HEK293 (cell line): ENCODE results near the gene CALML4.

Source experiments
- CTCF ChIA-PET: fragments of 350-600 bp; formaldehyde crosslinking; extraction: SDS; loops from one replicate; lab custom pipeline; 2021; ENCODE audit warnings: antibody characterized with exemption; lab: Yijun Ruan, JAX
- POLR2A ChIA-PET: fragments of 300-600 bp; formaldehyde crosslinking; extraction: SDS; loops from one replicate; lab custom pipeline; 2020; ENCODE audit warnings: antibody characterized with exemption, inconsistent platforms; lab: Yijun Ruan, JAX
- H3K27ac ChIP-seq: fragments of 200-500 bp; sonication (Bioruptor generic); 2 replicates; pipeline ENCODE4 v1.5.1; 2014; ENCODE audit warnings: low read depth, low read length, control low read depth, inconsistent platforms; ENCODE audit errors: extremely low read depth
- H3K36me3 ChIP-seq, 2 experiments: fragments of 200-500 bp in 1 of 2; sonication (Bioruptor generic) in 1 of 2; 1 replicate in 1 of 2; 2 replicates in 1 of 2; pipeline ENCODE4 v1.5.1; 2014 to 2017; ENCODE audit warnings: inconsistent platforms in 2 of 2, low read length in 2 of 2; ENCODE audit not compliant: control insufficient read depth in 2 of 2, insufficient read depth in 1 of 2
- H3K4me1 ChIP-seq: fragments of 200-500 bp; sonication (Bioruptor generic); 2 replicates; pipeline ENCODE4 v1.5.1; 2014; ENCODE audit warnings: mild to moderate bottlenecking, low read length, inconsistent platforms; ENCODE audit not compliant: control insufficient read depth, insufficient read depth
- H3K4me3 ChIP-seq: 2 replicates; pipeline ENCODE4 v1.5.1; 2011; ENCODE audit warnings: low read depth, mild to moderate bottlenecking, control low read depth, low read length, moderate library complexity
- H3K9me3 ChIP-seq: fragments of 200-500 bp; sonication (Bioruptor generic); 2 replicates; pipeline ENCODE4 v1.5.1; 2014; ENCODE audit warnings: low read depth, low read length, inconsistent platforms; ENCODE audit not compliant: control insufficient read depth, insufficient read depth
- GFI1B ChIP-seq: fragments of 450-650 bp; formaldehyde crosslinking; IDR thresholded peaks from 2 replicates; pipeline ENCODE4 v1.5.1; 2016; ENCODE audit warnings: missing biosample characterization, missing genetic modification characterization
- GLI2 ChIP-seq: fragments of 450-650 bp; formaldehyde crosslinking; IDR thresholded peaks from 2 replicates; pipeline ENCODE4; 2017; ENCODE audit warnings: missing biosample characterization, missing genetic modification characterization, low read depth, borderline replicate concordance
- GLIS1 ChIP-seq: fragments of 450-650 bp; formaldehyde crosslinking; IDR thresholded peaks from 2 replicates; pipeline ENCODE4 v1.5.1; 2016; ENCODE audit warnings: missing biosample characterization, missing genetic modification characterization
- GLIS2 ChIP-seq: fragments of 450-650 bp; formaldehyde crosslinking; IDR thresholded peaks from 2 replicates; pipeline ENCODE4 v1.5.1; 2016; ENCODE audit warnings: missing biosample characterization, missing genetic modification characterization
- KLF1 ChIP-seq: fragments of 450-650 bp; formaldehyde crosslinking; IDR thresholded peaks from 2 replicates; pipeline ENCODE4 v1.5.1; 2016; ENCODE audit warnings: missing biosample characterization, missing genetic modification characterization
- KLF16 ChIP-seq: fragments of 450-650 bp; formaldehyde crosslinking; IDR thresholded peaks from 2 replicates; pipeline ENCODE4 v1.5.1; 2017; ENCODE audit warnings: missing biosample characterization, missing genetic modification characterization
- SP7 ChIP-seq: fragments of 450-650 bp; formaldehyde crosslinking; IDR thresholded peaks from 2 replicates; pipeline ENCODE4 v1.5.1; 2016; ENCODE audit warnings: missing biosample characterization, missing genetic modification characterization
- WT1 ChIP-seq: fragments of 450-650 bp; formaldehyde crosslinking; IDR thresholded peaks from 2 replicates; pipeline ENCODE4 v1.5.1; 2016; ENCODE audit warnings: missing biosample characterization, missing genetic modification characterization
- ZBTB8A ChIP-seq: fragments of 450-650 bp; formaldehyde crosslinking; IDR thresholded peaks from 2 replicates; pipeline ENCODE4 v1.5.1; 2016; ENCODE audit warnings: missing biosample characterization, missing genetic modification characterization
- ZEB2 ChIP-seq: fragments of 450-650 bp; formaldehyde crosslinking; IDR thresholded peaks from 2 replicates; pipeline ENCODE4 v1.5.1; 2016; ENCODE audit warnings: missing biosample characterization, missing genetic modification characterization
- ZFP37 ChIP-seq: fragments of 450-650 bp; formaldehyde crosslinking; IDR thresholded peaks from 2 replicates; pipeline ENCODE4 v1.5.1; 2016; ENCODE audit warnings: missing biosample characterization, missing genetic modification characterization
- ZIC2 ChIP-seq: fragments of 450-650 bp; formaldehyde crosslinking; IDR thresholded peaks from 2 replicates; pipeline ENCODE4 v1.5.1; 2016; ENCODE audit warnings: missing biosample characterization, missing genetic modification characterization
- ZNF138 ChIP-seq: fragments of 450-650 bp; formaldehyde crosslinking; IDR thresholded peaks from 2 replicates; pipeline ENCODE4 v1.5.1; 2016; ENCODE audit warnings: missing biosample characterization, missing genetic modification characterization, borderline replicate concordance
- ZNF174 ChIP-seq: fragments of 450-650 bp; formaldehyde crosslinking; IDR thresholded peaks from 2 replicates; pipeline ENCODE4 v1.5.0; 2017; ENCODE audit warnings: missing biosample characterization, mild to moderate bottlenecking, missing genetic modification characterization
- ZNF175 ChIP-seq: fragments of 450-650 bp; formaldehyde crosslinking; IDR thresholded peaks from 2 replicates; pipeline ENCODE4 v1.5.1; 2016; ENCODE audit warnings: missing biosample characterization, missing genetic modification characterization
- ZNF202 ChIP-seq: fragments of 450-650 bp; formaldehyde crosslinking; IDR thresholded peaks from 2 replicates; pipeline ENCODE4 v1.5.1; 2016; ENCODE audit warnings: missing biosample characterization, missing genetic modification characterization, borderline replicate concordance
- ZNF391 ChIP-seq: fragments of 450-650 bp; formaldehyde crosslinking; IDR thresholded peaks from 2 replicates; pipeline ENCODE4 v1.5.1; 2016; ENCODE audit warnings: low read depth, missing biosample characterization, missing genetic modification characterization, borderline replicate concordance
- ZNF404 ChIP-seq: fragments of 450-650 bp; formaldehyde crosslinking; IDR thresholded peaks from 2 replicates; pipeline ENCODE4 v1.5.1; 2017; ENCODE audit warnings: missing biosample characterization, missing genetic modification characterization
- ZNF510 ChIP-seq: fragments of 450-650 bp; formaldehyde crosslinking; IDR thresholded peaks from 2 replicates; pipeline ENCODE4 v1.5.1; 2018; ENCODE audit warnings: mild to moderate bottlenecking, missing genetic modification characterization, missing biosample characterization; ENCODE audit not compliant: insufficient replicate concordance
- ZNF548 ChIP-seq: fragments of 450-650 bp; formaldehyde crosslinking; IDR thresholded peaks from 2 replicates; pipeline ENCODE4 v1.5.1; 2016; ENCODE audit warnings: missing biosample characterization, missing genetic modification characterization
- ZNF837 ChIP-seq: fragments of 450-650 bp; formaldehyde crosslinking; IDR thresholded peaks from 2 replicates; pipeline ENCODE4 v1.5.1; 2016; ENCODE audit warnings: missing biosample characterization, missing genetic modification characterization
- TF ChIP-seq, protein P1 (sequence below): fragments of 450-650 bp; formaldehyde crosslinking; IDR thresholded peaks from 2 replicates; pipeline ENCODE4 v1.5.1; 2016; ENCODE audit warnings: missing biosample characterization, missing genetic modification characterization, low read depth
- TF ChIP-seq, protein P2 (sequence below): fragments of 450-650 bp; formaldehyde crosslinking; IDR thresholded peaks from 2 replicates; pipeline ENCODE4 v1.5.1; 2016; ENCODE audit warnings: missing biosample characterization, missing genetic modification characterization
- TF ChIP-seq, protein P3 (sequence below): fragments of 450-650 bp; formaldehyde crosslinking; IDR thresholded peaks from 2 replicates; pipeline ENCODE4 v1.5.1; 2017; ENCODE audit warnings: missing biosample characterization, mild to moderate bottlenecking, missing genetic modification characterization, moderate library complexity
- TF ChIP-seq, protein P4 (sequence below): IDR thresholded peaks from 2 replicates; pipeline ENCODE4 v1.6.1; 2011; ENCODE audit warnings: mild to moderate bottlenecking, low read depth, low read length, borderline replicate concordance
- TF ChIP-seq, protein P5 (sequence below): fragments of 450-650 bp; formaldehyde crosslinking; IDR thresholded peaks from 2 replicates; pipeline ENCODE4 v1.5.1; 2016; ENCODE audit warnings: missing biosample characterization, missing genetic modification characterization
- TF ChIP-seq, protein P6 (sequence below): fragments of 450-650 bp; formaldehyde crosslinking; optimal IDR thresholded peaks from 2 replicates; pipeline ENCODE3; 2016; ENCODE audit warnings: missing biosample characterization, mild to moderate bottlenecking, missing genetic modification characterization
- TF ChIP-seq, protein P7 (sequence below): fragments of 450-650 bp; formaldehyde crosslinking; IDR thresholded peaks from 2 replicates; pipeline ENCODE4 v1.5.1; 2016; ENCODE audit warnings: missing biosample characterization, missing genetic modification characterization

The CALML4 gene

DNA sequence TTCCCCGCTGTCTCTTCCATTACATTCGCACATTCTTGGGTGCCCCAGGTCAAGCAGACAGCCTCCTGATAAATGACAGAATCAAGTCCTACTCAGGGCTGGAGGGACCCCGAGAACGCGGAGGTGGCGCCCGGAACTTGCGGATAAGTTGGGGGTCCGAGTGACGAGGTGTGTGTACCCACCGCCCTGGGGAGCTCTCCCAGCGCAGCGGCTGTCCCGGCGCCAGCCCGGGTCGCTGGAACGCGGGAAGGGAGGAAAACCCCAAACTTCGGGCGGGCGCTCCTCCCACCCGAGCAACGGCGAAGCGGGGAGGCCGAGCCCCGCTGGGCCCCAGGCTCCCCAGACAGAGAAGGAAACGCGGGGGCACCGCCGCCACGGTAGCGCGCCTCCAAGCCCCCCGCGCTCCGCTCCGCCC, 23.8 kb upstream of the CALML4 start:
- Histone ChIP-seq H3K4me1 (peaks cover 4% of the 10 kb centered on the region; the same call in 1 of the 2 replicates), H3K9me3 (no peaks in the 10 kb centered on the region), H3K36me3 (peaks cover 0 to 6% of the 10 kb centered on the region in 2 experiments; a peak in 1 of 3 replicates), H3K27ac (peak overlapping the region; percentile 89; the same call in 1 of the 2 replicates), H3K4me3 (peak overlapping the region; percentile 69)
- ChIA-PET CTCF (interaction anchor here (0.5 to 2.1 kb wide), 4 partner anchors 24 to 1039 kb away, joined by 3 to 6 read pairs (median 4); no protein-coding TSS in a partner anchor), POLR2A (interaction anchor here (1.3 to 1.9 kb wide), 2 partner anchors 48 to 388 kb away, joined by 4 read pairs; partner anchors contain the start of gene FEM1B)
- peak; percentile 95 for TF ChIP-seq GLIS2
- no peak for TF ChIP-seq GFI1B (tag by site-specific recombination)
- TF ChIP-seq, protein P1, sequence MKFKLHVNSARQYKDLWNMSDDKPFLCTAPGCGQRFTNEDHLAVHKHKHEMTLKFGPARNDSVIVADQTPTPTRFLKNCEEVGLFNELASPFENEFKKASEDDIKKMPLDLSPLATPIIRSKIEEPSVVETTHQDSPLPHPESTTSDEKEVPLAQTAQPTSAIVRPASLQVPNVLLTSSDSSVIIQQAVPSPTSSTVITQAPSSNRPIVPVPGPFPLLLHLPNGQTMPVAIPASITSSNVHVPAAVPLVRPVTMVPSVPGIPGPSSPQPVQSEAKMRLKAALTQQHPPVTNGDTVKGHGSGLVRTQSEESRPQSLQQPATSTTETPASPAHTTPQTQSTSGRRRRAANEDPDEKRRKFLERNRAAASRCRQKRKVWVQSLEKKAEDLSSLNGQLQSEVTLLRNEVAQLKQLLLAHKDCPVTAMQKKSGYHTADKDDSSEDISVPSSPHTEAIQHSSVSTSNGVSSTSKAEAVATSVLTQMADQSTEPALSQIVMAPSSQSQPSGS, result no peak
- TF ChIP-seq ZEB2 (tag by site-specific recombination), result no peak; the same call in 1 of the 2 replicates
- 0 out of 2 replicates have a peak, but pooled peaks have one; percentile 10 for TF ChIP-seq ZNF138
- peak; percentile 13; the same call in 1 of the 2 replicates for TF ChIP-seq KLF1
- TF ChIP-seq WT1 (tag by site-specific recombination), result no peak
- no peak for TF ChIP-seq ZNF175 (tag by site-specific recombination)
- TF ChIP-seq, protein P2, sequence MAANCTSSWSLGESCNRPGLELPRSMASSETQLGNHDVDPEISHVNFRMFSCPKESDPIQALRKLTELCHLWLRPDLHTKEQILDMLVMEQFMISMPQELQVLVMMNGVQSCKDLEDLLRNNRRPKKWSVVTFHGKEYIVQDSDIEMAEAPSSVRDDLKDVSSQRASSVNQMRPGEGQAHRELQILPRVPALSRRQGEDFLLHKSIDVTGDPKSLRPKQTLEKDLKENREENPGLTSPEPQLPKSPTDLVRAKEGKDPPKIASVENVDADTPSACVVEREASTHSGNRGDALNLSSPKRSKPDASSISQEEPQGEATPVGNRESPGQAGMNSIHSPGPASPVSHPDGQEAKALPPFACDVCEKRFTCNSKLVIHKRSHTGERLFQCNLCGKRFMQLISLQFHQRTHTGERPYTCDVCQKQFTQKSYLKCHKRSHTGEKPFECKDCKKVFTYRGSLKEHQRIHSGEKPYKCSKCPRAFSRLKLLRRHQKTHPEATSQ (tag by site-specific recombination), result 0 out of 2 replicates have a peak, but pooled peaks have one; percentile 44
- TF ChIP-seq ZNF837 (tag by site-specific recombination), result no peak
- peak; percentile 40 for TF ChIP-seq SP7 (tag by site-specific recombination)
- no peak for TF ChIP-seq ZNF174 (tag by site-specific recombination)
- TF ChIP-seq GLI2 (tag by site-specific recombination), result no peak
- TF ChIP-seq, protein P3, sequence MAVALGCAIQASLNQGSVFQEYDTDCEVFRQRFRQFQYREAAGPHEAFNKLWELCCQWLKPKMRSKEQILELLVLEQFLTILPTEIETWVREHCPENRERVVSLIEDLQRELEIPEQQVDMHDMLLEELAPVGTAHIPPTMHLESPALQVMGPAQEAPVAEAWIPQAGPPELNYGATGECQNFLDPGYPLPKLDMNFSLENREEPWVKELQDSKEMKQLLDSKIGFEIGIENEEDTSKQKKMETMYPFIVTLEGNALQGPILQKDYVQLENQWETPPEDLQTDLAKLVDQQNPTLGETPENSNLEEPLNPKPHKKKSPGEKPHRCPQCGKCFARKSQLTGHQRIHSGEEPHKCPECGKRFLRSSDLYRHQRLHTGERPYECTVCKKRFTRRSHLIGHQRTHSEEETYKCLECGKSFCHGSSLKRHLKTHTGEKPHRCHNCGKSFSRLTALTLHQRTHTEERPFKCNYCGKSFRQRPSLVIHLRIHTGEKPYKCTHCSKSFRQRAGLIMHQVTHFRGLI (tag by site-specific recombination), result 0 out of 2 replicates have a peak, but pooled peaks have one; percentile 52
- TF ChIP-seq, protein P4, sequence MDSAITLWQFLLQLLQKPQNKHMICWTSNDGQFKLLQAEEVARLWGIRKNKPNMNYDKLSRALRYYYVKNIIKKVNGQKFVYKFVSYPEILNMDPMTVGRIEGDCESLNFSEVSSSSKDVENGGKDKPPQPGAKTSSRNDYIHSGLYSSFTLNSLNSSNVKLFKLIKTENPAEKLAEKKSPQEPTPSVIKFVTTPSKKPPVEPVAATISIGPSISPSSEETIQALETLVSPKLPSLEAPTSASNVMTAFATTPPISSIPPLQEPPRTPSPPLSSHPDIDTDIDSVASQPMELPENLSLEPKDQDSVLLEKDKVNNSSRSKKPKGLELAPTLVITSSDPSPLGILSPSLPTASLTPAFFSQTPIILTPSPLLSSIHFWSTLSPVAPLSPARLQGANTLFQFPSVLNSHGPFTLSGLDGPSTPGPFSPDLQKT, result no peak
- TF ChIP-seq ZFP37 (tag by site-specific recombination), result peak; percentile 50; the same call in 1 of the 2 replicates
- TF ChIP-seq ZBTB8A (tag by site-specific recombination), result no peak; the same call in 1 of the 2 replicates
- TF ChIP-seq ZNF404 (tag by site-specific recombination), result no peak
- peak; percentile 73 for TF ChIP-seq GLIS1
- TF ChIP-seq ZIC2 (tag by site-specific recombination), result peak; percentile 69
- TF ChIP-seq ZNF202, result no peak
- 0 out of 2 replicates have a peak, but pooled peaks have one; percentile 4 for TF ChIP-seq ZNF548 (tag by site-specific recombination)
- no peak for TF ChIP-seq KLF16
- TF ChIP-seq, protein P5, sequence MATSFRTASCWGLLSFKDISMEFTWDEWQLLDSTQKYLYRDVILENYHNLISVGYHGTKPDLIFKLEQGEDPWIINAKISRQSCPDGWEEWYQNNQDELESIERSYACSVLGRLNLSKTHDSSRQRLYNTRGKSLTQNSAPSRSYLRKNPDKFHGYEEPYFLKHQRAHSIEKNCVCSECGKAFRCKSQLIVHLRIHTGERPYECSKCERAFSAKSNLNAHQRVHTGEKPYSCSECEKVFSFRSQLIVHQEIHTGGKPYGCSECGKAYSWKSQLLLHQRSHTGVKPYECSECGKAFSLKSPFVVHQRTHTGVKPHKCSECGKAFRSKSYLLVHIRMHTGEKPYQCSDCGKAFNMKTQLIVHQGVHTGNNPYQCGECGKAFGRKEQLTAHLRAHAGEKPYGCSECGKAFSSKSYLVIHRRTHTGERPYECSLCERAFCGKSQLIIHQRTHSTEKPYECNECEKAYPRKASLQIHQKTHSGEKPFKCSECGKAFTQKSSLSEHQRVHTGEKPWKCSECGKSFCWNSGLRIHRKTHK, result no peak
- TF ChIP-seq, protein P6, sequence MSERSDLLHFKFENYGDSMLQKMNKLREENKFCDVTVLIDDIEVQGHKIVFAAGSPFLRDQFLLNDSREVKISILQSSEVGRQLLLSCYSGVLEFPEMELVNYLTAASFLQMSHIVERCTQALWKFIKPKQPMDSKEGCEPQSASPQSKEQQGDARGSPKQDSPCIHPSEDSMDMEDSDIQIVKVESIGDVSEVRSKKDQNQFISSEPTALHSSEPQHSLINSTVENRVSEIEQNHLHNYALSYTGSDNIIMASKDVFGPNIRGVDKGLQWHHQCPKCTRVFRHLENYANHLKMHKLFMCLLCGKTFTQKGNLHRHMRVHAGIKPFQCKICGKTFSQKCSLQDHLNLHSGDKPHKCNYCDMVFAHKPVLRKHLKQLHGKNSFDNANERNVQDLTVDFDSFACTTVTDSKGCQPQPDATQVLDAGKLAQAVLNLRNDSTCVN (tag by site-specific recombination), result peak; percentile 85
- TF ChIP-seq, protein P7, sequence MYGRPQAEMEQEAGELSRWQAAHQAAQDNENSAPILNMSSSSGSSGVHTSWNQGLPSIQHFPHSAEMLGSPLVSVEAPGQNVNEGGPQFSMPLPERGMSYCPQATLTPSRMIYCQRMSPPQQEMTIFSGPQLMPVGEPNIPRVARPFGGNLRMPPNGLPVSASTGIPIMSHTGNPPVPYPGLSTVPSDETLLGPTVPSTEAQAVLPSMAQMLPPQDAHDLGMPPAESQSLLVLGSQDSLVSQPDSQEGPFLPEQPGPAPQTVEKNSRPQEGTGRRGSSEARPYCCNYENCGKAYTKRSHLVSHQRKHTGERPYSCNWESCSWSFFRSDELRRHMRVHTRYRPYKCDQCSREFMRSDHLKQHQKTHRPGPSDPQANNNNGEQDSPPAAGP, result peak; percentile 67; the same call in 1 of the 2 replicates
- TF ChIP-seq ZNF391 (tag by site-specific recombination), result no peak
- TF ChIP-seq ZNF510 (tag by site-specific recombination), result no peak
